Measurements from ENCODE around the gene AJM1. TPM values are rescaled to one million over a fixed set of nuclear protein-coding genes. Genes with fewer than 3 reads are reported as not detected.

AJM1 gene
- total and polyA plus RNA-seq, 2 donors (not counting 1 experiment from before 2014, with no cell fraction given), result 0.19 to 1.7 TPM

- H3K4me3 ChIP-seq (replicated peaks in 1 of 4; ENCODE audit: control extremely low read depth in 1 of 4, insufficient read depth in 1 of 4, low read depth in 3 of 4, low read length in 4 of 4), result no peak overlapping the region
- DNase-seq (ENCODE audit: low read depth in 2 of 2), result no peak
- no peak overlapping the region for H2AFZ ChIP-seq (ENCODE audit: low read length)
- no peak overlapping the region for H3K9ac ChIP-seq (ENCODE audit: insufficient read depth, low read length)
- peaks cover 3% of the 10 kb centered on the region for H3K4me1 ChIP-seq (ENCODE audit: control insufficient read depth, extremely low read depth, insufficient read depth, low read length)
- H4K20me1 ChIP-seq (ENCODE audit: control insufficient read depth, extremely low read depth, insufficient read depth, low read length), result no peaks in the 10 kb centered on the region
- peaks cover 18% of the 10 kb centered on the region for H3K36me3 ChIP-seq (ENCODE audit: control insufficient read depth, insufficient read depth, low read length)
- H3K27me3 ChIP-seq (ENCODE audit: control insufficient read depth, insufficient read depth, low read length), result no peaks in the 10 kb centered on the region
- H3K9me3 ChIP-seq (ENCODE audit: control insufficient read depth, insufficient read depth, low read depth, low read length), result no peaks in the 10 kb centered on the region
- H3K4me2 ChIP-seq (ENCODE audit: extremely low read depth, insufficient read depth, low read length), result no peak overlapping the region
- no peaks in the 10 kb centered on the region for H3K79me2 ChIP-seq (ENCODE audit: control insufficient read depth, insufficient read depth, low read length)
- no peak overlapping the region for H3K27ac ChIP-seq (ENCODE audit: insufficient read depth, low read length)
- no peak for TF ChIP-seq EZH2 (IDR thresholded peaks at IDR 0.05; ENCODE audit: low read length, missing control alignments)
- TF ChIP-seq CTCF (conservative IDR thresholded peaks at IDR 0.05 in 1 of 2, IDR thresholded peaks at IDR 0.05 in 1 of 2; ENCODE audit: low read depth in 1 of 2, low read length in 2 of 2), result no peak
These were observed 12.0 kb downstream of the AJM1 start for GRCh38 chr9:136854113-136854841.

- H3K4me2 ChIP-seq (ENCODE audit: extremely low read depth, insufficient read depth, low read length), result no peak overlapping the region
- H2AFZ ChIP-seq (ENCODE audit: low read length), result no peak overlapping the region
- peaks cover 19% of the 10 kb centered on the region for H3K36me3 ChIP-seq (ENCODE audit: control insufficient read depth, insufficient read depth, low read length)
- no peak overlapping the region for H3K4me3 ChIP-seq (replicated peaks in 1 of 4; ENCODE audit: control extremely low read depth in 1 of 4, insufficient read depth in 1 of 4, low read depth in 3 of 4, low read length in 4 of 4)
- H3K79me2 ChIP-seq (ENCODE audit: control insufficient read depth, insufficient read depth, low read length), result no peaks in the 10 kb centered on the region
- no peak overlapping the region for H3K9ac ChIP-seq (ENCODE audit: insufficient read depth, low read length)
- H3K4me1 ChIP-seq (ENCODE audit: control insufficient read depth, extremely low read depth, insufficient read depth, low read length), result peaks cover 5% of the 10 kb centered on the region
- no peak for DNase-seq (ENCODE audit: low read depth in 2 of 2)
- TF ChIP-seq EZH2 (IDR thresholded peaks at IDR 0.05; ENCODE audit: low read length, missing control alignments) (no peak), CTCF (conservative IDR thresholded peaks at IDR 0.05 in 1 of 2, IDR thresholded peaks at IDR 0.05 in 1 of 2; ENCODE audit: low read depth in 1 of 2, low read length in 2 of 2) (no peak)
- H3K9me3 ChIP-seq (ENCODE audit: control insufficient read depth, insufficient read depth, low read depth, low read length), result no peaks in the 10 kb centered on the region
- H3K27me3 ChIP-seq (ENCODE audit: control insufficient read depth, insufficient read depth, low read length), result no peaks in the 10 kb centered on the region
- H3K27ac ChIP-seq (ENCODE audit: insufficient read depth, low read length), result no peak overlapping the region
- no peaks in the 10 kb centered on the region for H4K20me1 ChIP-seq (ENCODE audit: control insufficient read depth, extremely low read depth, insufficient read depth, low read length)
These were observed 12.7 kb downstream of the AJM1 start for GRCh38 chr9:136854842-136855460.

- no peak overlapping the region for H3K9ac ChIP-seq (ENCODE audit: insufficient read depth, low read length)
- H3K27me3 ChIP-seq (ENCODE audit: control insufficient read depth, insufficient read depth, low read length), result no peaks in the 10 kb centered on the region
- no peak for DNase-seq (ENCODE audit: low read depth in 2 of 2)
- no peak overlapping the region for H3K27ac ChIP-seq (ENCODE audit: insufficient read depth, low read length)
- no peak overlapping the region for H3K4me2 ChIP-seq (ENCODE audit: extremely low read depth, insufficient read depth, low read length)
- no peaks in the 10 kb centered on the region for H3K9me3 ChIP-seq (ENCODE audit: control insufficient read depth, insufficient read depth, low read depth, low read length)
- H3K4me3 ChIP-seq (replicated peaks in 1 of 4; ENCODE audit: control extremely low read depth in 1 of 4, insufficient read depth in 1 of 4, low read depth in 3 of 4, low read length in 4 of 4), result no peak overlapping the region
- no peak for TF ChIP-seq EZH2 (IDR thresholded peaks at IDR 0.05; ENCODE audit: low read length, missing control alignments)
- no peak for TF ChIP-seq CTCF (conservative IDR thresholded peaks at IDR 0.05 in 1 of 2, IDR thresholded peaks at IDR 0.05 in 1 of 2; ENCODE audit: low read depth in 1 of 2, low read length in 2 of 2)
- H2AFZ ChIP-seq (ENCODE audit: low read length), result no peak overlapping the region
- H3K36me3 ChIP-seq (ENCODE audit: control insufficient read depth, insufficient read depth, low read length), result peaks cover 17% of the 10 kb centered on the region
- no peaks in the 10 kb centered on the region for H3K79me2 ChIP-seq (ENCODE audit: control insufficient read depth, insufficient read depth, low read length)
- H3K4me1 ChIP-seq (ENCODE audit: control insufficient read depth, extremely low read depth, insufficient read depth, low read length), result peaks cover 2% of the 10 kb centered on the region
- no peaks in the 10 kb centered on the region for H4K20me1 ChIP-seq (ENCODE audit: control insufficient read depth, extremely low read depth, insufficient read depth, low read length)
These were observed 13.3 kb downstream of the AJM1 start for GRCh38 chr9:136855461-136856078.
